Measurements from ENCODE around the gene AHCTF1. TPM values are rescaled to one million over a fixed set of nuclear protein-coding genes. Genes with fewer than 3 reads are reported as not detected.

AHCTF1 gene
- total and polyA plus RNA-seq, 9 of the 15 experiments (the other 6 are each of a cell fraction or from before 2014, with no cell fraction given) = 9.4 to 102 (median 47.6) TPM

DNA sequence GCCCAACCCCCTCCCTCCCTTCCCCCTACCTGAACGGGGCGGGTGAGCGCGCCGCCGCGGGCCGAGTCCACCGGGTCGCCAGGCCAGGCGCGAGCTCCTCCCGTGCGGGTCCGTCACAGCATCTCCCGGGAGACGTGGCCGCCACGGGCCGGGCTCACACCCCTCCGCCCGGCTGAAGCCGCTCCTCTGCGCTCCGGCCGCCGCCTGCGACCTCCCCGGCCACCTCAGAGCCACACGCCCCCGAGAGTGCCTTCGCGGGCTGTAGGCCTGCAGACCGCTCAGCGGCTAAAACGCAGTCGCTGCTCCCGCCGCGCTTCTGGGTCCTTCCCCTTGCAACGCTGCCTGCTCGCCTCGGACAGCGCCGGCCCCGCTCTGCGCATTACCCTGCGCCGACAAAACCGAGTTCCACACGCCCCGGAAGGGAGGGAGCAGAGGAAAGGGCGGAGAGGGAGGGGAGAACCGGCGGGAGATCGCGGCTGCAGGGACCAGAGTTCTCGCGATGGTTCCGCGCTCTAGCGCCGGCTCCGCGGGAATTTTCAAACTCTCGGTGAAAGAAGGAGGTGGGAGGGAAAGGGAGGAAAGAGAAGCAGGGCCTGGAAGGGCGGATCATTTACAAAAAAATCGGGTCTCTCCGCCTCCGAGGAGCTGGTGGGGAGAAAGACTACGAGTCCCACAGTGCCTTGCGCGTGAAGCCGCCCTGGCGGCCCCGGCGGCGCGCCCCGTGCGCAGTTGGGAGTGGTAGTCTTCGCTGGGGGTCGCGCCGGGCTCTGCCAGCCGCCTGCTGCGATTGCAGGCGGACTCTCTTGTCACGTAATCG is at the start of gene AHCTF1 (continued):
- TF ChIP-seq, protein P1, sequence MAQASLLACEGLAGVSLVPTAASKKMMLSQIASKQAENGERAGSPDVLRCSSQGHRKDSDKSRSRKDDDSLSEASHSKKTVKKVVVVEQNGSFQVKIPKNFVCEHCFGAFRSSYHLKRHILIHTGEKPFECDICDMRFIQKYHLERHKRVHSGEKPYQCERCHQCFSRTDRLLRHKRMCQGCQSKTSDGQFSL (CRISPR knock-in tag; IDR thresholded peaks at IDR 0.05) = 0 out of 2 replicates have a peak, but pooled peaks have one; percentile 53
- TF ChIP-seq, protein P1 (tag; IDR thresholded peaks at IDR 0.05) = no peak
- TF ChIP-seq RHOXF2B (CRISPR knock-in tag; conservative IDR thresholded peaks at IDR 0.05) (0 out of 2 replicates have a peak, but pooled peaks have one; percentile 86), ZNF696 (CRISPR knock-in tag; conservative IDR thresholded peaks at IDR 0.05) (no peak), ZNF707 (CRISPR knock-in tag; conservative IDR thresholded peaks at IDR 0.05) (no peak), SUPT5H (IDR thresholded peaks at IDR 0.05) (peak; percentile 98), MCM3 (IDR thresholded peaks at IDR 0.05) (no peak), HNRNPUL1 (IDR thresholded peaks at IDR 0.05; ENCODE audit: low read length) (no peak), ELF4 (CRISPR knock-in tag; IDR thresholded peaks at IDR 0.05) (peak; percentile 57; the same call in 1 of the 2 replicates), ZEB2 (IDR thresholded peaks at IDR 0.05) (0 out of 2 replicates have a peak, but pooled peaks have one; percentile 5), MCM5 (IDR thresholded peaks at IDR 0.05; ENCODE audit: low read depth) (no peak), SMAD3 (CRISPR knock-in tag; conservative IDR thresholded peaks at IDR 0.05) (peak; percentile 61; the same call in 1 of the 2 replicates), RBM34 (IDR thresholded peaks at IDR 0.05; ENCODE audit: borderline replicate concordance, insufficient read depth, low read length) (0 out of 2 replicates have a peak, but pooled peaks have one; percentile 67), NFYB (IDR thresholded peaks at IDR 0.05; ENCODE audit: extremely low read depth, insufficient read length) (no peak)
- TF ChIP-seq, protein P2, sequence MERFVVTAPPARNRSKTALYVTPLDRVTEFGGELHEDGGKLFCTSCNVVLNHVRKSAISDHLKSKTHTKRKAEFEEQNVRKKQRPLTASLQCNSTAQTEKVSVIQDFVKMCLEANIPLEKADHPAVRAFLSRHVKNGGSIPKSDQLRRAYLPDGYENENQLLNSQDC (CRISPR knock-in tag; IDR thresholded peaks at IDR 0.05) = no peak; the same call in 1 of the 2 replicates
- TF ChIP-seq, protein P3, sequence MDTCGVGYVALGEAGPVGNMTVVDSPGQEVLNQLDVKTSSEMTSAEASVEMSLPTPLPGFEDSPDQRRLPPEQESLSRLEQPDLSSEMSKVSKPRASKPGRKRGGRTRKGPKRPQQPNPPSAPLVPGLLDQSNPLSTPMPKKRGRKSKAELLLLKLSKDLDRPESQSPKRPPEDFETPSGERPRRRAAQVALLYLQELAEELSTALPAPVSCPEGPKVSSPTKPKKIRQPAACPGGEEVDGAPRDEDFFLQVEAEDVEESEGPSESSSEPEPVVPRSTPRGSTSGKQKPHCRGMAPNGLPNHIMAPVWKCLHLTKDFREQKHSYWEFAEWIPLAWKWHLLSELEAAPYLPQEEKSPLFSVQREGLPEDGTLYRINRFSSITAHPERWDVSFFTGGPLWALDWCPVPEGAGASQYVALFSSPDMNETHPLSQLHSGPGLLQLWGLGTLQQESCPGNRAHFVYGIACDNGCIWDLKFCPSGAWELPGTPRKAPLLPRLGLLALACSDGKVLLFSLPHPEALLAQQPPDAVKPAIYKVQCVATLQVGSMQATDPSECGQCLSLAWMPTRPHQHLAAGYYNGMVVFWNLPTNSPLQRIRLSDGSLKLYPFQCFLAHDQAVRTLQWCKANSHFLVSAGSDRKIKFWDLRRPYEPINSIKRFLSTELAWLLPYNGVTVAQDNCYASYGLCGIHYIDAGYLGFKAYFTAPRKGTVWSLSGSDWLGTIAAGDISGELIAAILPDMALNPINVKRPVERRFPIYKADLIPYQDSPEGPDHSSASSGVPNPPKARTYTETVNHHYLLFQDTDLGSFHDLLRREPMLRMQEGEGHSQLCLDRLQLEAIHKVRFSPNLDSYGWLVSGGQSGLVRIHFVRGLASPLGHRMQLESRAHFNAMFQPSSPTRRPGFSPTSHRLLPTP (IDR thresholded peaks at IDR 0.05; ENCODE audit: borderline replicate concordance, extremely low read depth, insufficient read length) = no peak
- TF ChIP-seq, protein P4, sequence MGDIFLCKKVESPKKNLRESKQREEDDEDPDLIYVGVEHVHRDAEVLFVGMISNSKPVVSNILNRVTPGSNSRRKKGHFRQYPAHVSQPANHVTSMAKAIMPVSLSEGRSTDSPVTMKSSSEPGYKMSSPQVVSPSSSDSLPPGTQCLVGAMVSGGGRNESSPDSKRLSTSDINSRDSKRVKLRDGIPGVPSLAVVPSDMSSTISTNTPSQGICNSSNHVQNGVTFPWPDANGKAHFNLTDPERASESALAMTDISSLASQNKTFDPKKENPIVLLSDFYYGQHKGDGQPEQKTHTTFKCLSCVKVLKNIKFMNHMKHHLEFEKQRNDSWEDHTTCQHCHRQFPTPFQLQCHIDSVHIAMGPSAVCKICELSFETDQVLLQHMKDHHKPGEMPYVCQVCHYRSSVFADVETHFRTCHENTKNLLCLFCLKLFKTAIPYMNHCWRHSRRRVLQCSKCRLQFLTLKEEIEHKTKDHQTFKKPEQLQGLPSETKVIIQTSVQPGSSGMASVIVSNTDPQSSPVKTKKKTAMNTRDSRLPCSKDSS (IDR thresholded peaks at IDR 0.05; ENCODE audit: low read depth, partially characterized antibody) = no peak
- TF ChIP-seq, protein P5, sequence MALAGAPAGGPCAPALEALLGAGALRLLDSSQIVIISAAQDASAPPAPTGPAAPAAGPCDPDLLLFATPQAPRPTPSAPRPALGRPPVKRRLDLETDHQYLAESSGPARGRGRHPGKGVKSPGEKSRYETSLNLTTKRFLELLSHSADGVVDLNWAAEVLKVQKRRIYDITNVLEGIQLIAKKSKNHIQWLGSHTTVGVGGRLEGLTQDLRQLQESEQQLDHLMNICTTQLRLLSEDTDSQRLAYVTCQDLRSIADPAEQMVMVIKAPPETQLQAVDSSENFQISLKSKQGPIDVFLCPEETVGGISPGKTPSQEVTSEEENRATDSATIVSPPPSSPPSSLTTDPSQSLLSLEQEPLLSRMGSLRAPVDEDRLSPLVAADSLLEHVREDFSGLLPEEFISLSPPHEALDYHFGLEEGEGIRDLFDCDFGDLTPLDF (CRISPR knock-in tag; IDR thresholded peaks at IDR 0.05) = peak; percentile 93; the same call in 1 of the 2 replicates
- TF ChIP-seq, protein P6, sequence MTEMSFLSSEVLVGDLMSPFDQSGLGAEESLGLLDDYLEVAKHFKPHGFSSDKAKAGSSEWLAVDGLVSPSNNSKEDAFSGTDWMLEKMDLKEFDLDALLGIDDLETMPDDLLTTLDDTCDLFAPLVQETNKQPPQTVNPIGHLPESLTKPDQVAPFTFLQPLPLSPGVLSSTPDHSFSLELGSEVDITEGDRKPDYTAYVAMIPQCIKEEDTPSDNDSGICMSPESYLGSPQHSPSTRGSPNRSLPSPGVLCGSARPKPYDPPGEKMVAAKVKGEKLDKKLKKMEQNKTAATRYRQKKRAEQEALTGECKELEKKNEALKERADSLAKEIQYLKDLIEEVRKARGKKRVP (CRISPR knock-in tag; IDR thresholded peaks at IDR 0.05) = peak; percentile 56; the same call in 1 of the 2 replicates

Measured in K562 (cell line).